Pulmonary artery endothelial cell (primary cell): ENCODE data around the gene NEURL1. TPM values are rescaled to one million over a fixed set of nuclear protein-coding genes. Genes with fewer than 3 reads are reported as not detected.
A peak's percentile ranks its signal among the peaks of the same experiment; 100 is the strongest.
"Not testable (repeated sequence)": the region's sequence is repeated elsewhere in the genome, so short reads cannot be mapped to it uniquely, and the experiment has no call there.

Source experiments
- DNase-seq: peaks from one replicate; pipeline ENCODE4 v3.0.0-alpha.2; 2011; ENCODE audit warnings: low read depth, low spot score
- total RNA-seq: library from RNA; depleted of rRNA; stranded (reverse); fragments of >200 nt; gene quantifications from 2 replicates; pipeline ENCODE4 v1.2.3, GENCODE V29; 2014

The NEURL1 gene
- total RNA-seq, 1 donor from 2014 or later = 0.20 TPM

DNA sequence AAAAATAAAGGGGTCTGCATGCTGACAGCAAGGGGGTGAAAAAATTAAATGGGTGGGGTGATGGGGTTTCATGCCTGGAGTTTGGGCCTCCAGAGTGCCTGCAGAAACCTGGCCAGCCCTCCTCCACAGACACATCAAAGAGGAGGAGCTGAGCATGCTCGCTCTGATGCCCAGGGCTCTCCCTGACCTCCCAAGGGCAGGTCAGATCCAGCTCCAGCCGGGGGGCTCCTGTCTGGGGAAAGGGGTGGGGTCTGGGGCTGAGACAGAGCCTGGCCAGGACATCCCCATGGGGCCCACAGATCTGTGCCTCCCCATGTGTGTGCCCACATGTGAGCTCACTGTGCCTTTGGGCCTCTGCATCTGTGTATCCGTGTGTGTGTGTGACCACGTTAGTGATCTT is 33.9 kb upstream of the NEURL1 start:
- no peak for DNase-seq

DNA sequence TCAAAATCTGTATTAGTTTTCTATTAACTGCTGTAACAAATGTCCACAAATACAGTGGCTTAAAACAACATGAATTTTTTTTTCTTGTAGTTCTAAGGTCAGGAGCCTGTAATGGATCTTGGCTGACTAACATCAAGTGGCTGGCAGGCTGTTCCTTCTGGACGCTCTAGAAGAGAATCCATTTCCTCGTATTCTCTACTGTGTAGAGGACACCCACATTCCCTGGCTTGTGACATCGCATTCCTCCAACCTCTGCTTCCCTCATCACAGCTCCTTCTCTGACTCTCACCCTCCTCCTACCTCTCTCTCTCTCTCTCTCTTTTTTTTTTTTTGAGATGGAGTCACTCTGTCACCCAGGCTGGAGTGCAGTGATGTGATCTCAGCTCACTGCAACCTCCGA is 30.0 kb upstream of the NEURL1 start:
- DNase-seq = no peak

- DNase-seq = no peak
These were observed 27.9 kb upstream of the NEURL1 start for GRCh38 chr10:103465411-103466179.

GRCh38 chr10:103466734-103467133 is 26.8 kb upstream of the NEURL1 start:
- DNase-seq = no peak

- no peak for DNase-seq
These were observed 26.1 kb upstream of the NEURL1 start for GRCh38 chr10:103467406-103467805.

DNA sequence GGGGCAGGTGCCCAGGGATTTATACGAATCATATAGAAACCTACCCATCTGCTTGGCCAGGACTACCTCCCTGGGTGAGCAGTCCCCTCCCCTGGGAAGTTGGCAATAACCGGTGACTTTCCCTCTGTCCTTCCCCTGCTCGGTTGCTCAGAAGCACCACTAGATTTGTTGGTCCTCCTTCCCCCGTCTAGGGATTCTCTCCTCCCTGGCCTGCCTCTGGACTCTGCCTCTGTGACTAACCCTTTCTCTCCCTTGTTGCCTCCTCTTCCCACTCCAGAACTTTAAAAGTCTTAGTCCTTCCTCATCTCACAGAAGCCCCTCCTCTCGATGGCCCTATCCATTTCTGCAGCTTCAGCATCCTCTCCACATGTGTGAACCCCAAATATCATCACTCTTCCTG is 24.3 kb upstream of the NEURL1 start:
- no peak for DNase-seq

DNA sequence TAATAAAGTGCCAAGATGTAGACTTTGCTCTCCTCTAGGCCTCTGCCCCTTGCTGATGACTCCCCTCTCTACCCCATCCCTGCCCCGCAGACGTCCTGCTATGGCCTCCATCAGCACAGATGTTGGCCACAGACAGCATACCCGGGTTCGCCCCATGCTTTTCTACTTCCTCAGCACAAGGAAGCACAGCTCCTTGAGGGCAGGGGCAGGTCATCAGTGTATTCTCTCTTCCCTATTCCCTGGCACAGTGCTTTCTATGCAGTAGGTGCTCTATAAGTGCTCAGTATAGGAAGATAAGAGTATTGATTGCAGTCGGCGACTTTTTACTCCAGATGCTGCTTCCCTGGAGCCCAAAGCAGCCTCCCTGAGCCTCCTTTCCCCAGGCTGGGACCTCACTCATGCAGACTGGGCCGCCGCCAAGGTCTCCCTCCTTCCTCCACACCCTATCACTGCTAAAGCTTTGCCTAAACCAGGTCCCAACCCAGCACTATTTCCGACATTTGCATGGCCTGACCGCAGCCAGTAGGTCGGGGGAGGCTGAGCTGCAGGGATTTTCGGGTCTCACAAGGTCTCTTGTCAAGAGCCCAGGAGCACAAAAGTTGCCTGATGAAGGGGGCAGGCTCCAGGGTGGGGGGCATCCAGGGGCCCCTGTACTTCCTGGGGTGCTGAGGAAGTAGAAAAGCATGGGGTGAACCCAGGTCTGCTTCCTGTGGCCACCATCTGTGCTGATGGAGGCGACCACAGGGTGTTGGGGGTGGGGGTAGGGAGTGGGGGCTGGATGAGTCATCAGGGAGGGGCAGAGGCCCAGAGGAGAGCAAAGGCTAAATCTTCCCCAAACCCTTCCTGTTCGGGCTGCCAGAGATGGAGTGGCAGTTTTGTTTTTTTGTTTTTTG is 22.5 kb upstream of the NEURL1 start:
- no peak for DNase-seq

DNA sequence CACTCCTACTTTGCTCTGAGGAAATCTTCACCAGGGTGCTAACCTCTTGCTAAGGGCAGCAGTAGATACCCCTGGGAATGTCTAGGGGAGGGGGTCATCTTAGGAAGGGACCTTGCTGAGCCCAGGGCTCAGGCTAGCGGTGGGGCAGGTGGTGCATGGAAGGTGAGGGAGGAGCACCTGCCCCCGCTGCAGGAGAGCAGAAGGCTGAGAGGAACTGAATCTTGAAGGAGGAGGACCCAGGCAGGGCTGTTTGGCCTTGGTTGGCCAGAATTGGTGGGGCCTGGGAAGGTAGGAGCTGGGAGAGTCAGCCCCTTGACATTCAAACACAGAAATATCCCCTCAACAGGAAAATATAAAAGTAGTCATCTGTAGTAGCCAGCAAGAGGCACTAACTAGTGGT is 21.5 kb upstream of the NEURL1 start:
- DNase-seq = no peak

GRCh38 chr10:103473261-103473671 is 20.2 kb upstream of the NEURL1 start:
- DNase-seq = no peak

GRCh38 chr10:103474077-103474476 is 19.4 kb upstream of the NEURL1 start:
- DNase-seq = no peak

DNA sequence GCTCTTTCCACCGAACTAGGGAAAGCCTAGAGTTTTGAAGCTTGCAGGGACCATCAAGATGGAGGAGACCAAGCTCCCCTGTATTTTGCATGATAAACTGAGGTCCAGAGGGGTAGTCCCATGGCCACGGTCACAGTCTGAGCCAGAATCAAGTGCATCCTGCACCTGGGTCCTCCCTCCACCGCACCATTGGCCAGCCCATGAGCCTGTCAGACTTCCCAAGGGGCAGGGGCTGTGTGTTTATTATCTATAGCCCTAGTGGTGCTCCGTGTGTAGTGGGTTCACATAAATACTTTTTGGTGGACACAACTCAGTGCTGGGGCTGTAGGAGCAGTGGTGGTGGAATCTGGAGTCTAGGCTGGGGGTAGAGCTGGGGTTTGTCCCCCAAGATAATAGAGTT is 18.1 kb upstream of the NEURL1 start:
- no peak for DNase-seq

GRCh38 chr10:103476046-103476768 is 17.3 kb upstream of the NEURL1 start:
- no peak for DNase-seq

- no peak for DNase-seq
These were observed 14.8 kb upstream of the NEURL1 start for GRCh38 chr10:103478671-103479070.

- no peak for DNase-seq
These were observed 14.4 kb upstream of the NEURL1 start, which contains the start of gene CALHM3 for GRCh38 chr10:103479135-103479534. CALHM3 (minus strand) TSS chr10:103479240; CDS start chr10:103479032, 208 bp downstream.

GRCh38 chr10:103480521-103480920 is 13.0 kb upstream of the NEURL1 start:
- DNase-seq = no peak

GRCh38 chr10:103481974-103482531 is 11.5 kb upstream of the NEURL1 start:
- peak; percentile 50 for DNase-seq

GRCh38 chr10:103486635-103487409 is 6.7 kb upstream of the NEURL1 start:
- DNase-seq = not testable (repeated sequence)

DNA sequence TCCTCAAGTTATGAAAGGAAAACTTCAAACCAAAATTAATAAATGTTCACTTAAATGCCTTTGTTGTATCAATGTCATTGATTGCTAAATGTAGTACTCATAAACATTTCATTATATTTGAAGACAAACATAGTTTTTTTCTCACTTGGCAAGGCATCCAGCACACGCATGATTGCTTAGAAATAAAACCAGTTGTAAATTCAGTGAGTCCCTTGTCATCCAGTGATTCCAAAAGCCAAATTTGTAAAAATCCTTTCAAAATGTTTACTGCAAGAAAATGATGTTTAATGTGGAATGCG is 6.1 kb upstream of the NEURL1 start:
- no peak for DNase-seq

DNA sequence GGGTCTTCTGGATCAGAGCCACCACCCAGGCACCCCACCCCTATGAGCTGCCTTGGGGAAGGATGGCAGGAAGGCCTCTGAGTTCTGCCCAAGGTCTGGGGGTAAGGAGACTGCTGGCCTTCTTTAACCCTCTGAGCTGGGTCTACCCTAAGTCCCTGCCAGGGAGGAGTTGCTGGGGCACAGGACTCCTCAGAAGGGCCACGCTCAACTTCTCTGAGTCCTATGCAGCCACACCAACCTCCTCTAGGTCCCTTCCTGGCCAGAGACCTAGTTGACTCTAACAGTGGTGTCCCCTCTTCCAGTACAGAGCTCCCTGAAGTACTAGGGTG is 2.6 kb upstream of the NEURL1 start:
- DNase-seq = no peak

DNA sequence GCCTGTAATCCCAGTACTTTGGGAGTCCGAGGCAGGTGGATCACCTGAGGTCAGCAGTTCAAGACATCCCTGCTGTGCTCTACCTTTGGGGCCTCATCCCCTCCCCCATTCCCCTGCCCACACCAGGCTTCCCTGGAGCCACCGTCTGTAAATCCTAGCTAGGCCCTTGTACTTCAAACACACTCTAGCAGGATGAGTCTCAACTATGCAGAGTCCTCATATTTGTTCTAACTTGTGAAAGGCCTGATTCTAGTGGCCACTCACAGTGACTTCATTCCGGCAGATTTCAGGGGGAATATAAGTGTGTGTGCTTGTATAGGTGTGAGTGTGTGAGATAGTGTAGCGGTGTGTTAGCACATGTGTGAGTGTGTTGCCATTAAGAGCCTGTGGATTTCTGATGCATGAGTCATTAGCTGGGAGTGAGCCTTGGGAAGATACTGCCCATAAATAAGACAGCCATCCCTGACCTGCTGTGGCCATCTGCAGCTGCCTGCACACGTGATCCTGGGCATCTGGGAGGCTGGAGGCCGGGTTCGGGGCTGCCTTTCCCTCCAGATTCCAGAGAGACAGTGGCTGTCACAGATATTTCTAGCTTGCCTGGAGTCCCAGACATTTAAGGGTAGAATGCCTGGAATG is 1.7 kb upstream of the NEURL1 start:
- peak; percentile 35 for DNase-seq
